A673 (cell line): ENCODE results near the gene YTHDC1. TPM values are rescaled to one million over a fixed set of nuclear protein-coding genes. Genes with fewer than 3 reads are reported as not detected.
A peak's percentile ranks its signal among the peaks of the same experiment; 100 is the strongest.

ENCODE experiments used
- BruUV-seq: library from RNA; stranded (reverse); fragments of 400-500 nt; replicated peaks from 2 replicates; lab custom pipeline; 2021; lab: Mats Ljungman, UMichigan
- CTCF ChIA-PET: fragments of 300-600 bp; sonication (Branson Sonifier 250); formaldehyde crosslinking; loops from one replicate; lab custom pipeline; 2022; ENCODE audit warnings: antibody characterized with exemption; lab: Charles Lee
- POLR2A ChIA-PET: fragments of 300-600 bp; sonication (Branson Sonifier 250); formaldehyde crosslinking; loops from one replicate; lab custom pipeline; 2022; ENCODE audit warnings: antibody characterized with exemption; ENCODE audit not compliant: low non-redundant PET; lab: Charles Lee
- DNase-seq: peaks from one replicate; pipeline ENCODE4 v3.0.0-alpha.2; 2015; ENCODE audit warnings: low spot score
- H3K27ac ChIP-seq: fragments of 200-600 bp; sonication (generic); 2 replicates; pipeline ENCODE4 v1.5.1; 2016; ENCODE audit warnings: mixed run types, low read depth, mild to moderate bottlenecking, mixed read lengths, antibody characterized with exemption, low read length; ENCODE audit not compliant: poor library complexity, severe bottlenecking
- H3K27me3 ChIP-seq: fragments of 200-600 bp; sonication (generic); replicated peaks from 2 replicates; pipeline ENCODE4 v1.6.1; 2017; ENCODE audit warnings: mixed run types, low read depth, mild to moderate bottlenecking, mixed read lengths, antibody characterized with exemption, low read length; ENCODE audit not compliant: insufficient read depth, poor library complexity
- H3K36me3 ChIP-seq: fragments of 200-600 bp; sonication (generic); 2 replicates; pipeline ENCODE4 v1.6.1; 2016; ENCODE audit warnings: mixed run types, mild to moderate bottlenecking, mixed read lengths, antibody characterized with exemption, low read length; ENCODE audit not compliant: insufficient read depth, poor library complexity, severe bottlenecking
- H3K4me1 ChIP-seq: fragments of 200-600 bp; sonication (generic); 2 replicates; pipeline ENCODE4 v1.6.1; 2017; ENCODE audit warnings: mixed run types, mild to moderate bottlenecking, mixed read lengths, antibody characterized with exemption, low read length; ENCODE audit not compliant: insufficient read depth, poor library complexity, severe bottlenecking
- H3K4me3 ChIP-seq: fragments of 200-600 bp; sonication (generic); 2 replicates; pipeline ENCODE4 v1.5.1; 2016; ENCODE audit warnings: low read depth, mixed run types, mild to moderate bottlenecking, mixed read lengths, low read length; ENCODE audit not compliant: poor library complexity, severe bottlenecking
- H3K9me3 ChIP-seq: fragments of 200-600 bp; sonication (generic); 2 replicates; pipeline ENCODE4 v1.6.1; 2016; ENCODE audit warnings: mixed run types, low read depth, mild to moderate bottlenecking, mixed read lengths, antibody characterized with exemption, low read length; ENCODE audit not compliant: poor library complexity, severe bottlenecking
- CTCF ChIP-seq: fragments of 300-800, 200-600 bp; sonication (generic); conservative IDR thresholded peaks from 2 replicates; pipeline ENCODE4 v1.5.1; 2017; ENCODE audit warnings: low read depth, mild to moderate bottlenecking, antibody characterized with exemption, low read length, moderate library complexity, mixed read lengths
- EZH2 ChIP-seq: fragments of 200-600 bp; sonication (generic); IDR thresholded peaks from 2 replicates; pipeline ENCODE4 v1.6.1; 2017; ENCODE audit warnings: borderline replicate concordance, low read depth, mild to moderate bottlenecking, mixed read lengths, antibody characterized with exemption, low read length; ENCODE audit not compliant: poor library complexity, severe bottlenecking
- intact Hi-C: fragments of 100-400 bp; cut with micrococcal nuclease; formaldehyde crosslinking; loops from one replicate; pipeline ENCODE4 v1.10.0; 2022; ENCODE audit not compliant: unreplicated experiment
- total RNA-seq: library from RNA; stranded (reverse); gene quantifications from 2 replicates; pipeline ENCODE4 v1.2.3, GENCODE V29; 2021

YTHDC1 gene
- total RNA-seq, 1 experiment from 2014 or later = 45.3 TPM

GRCh38 chr4:68375667-68376559 is 26.0 kb upstream of the YTHDC1 start:
- ChIA-PET POLR2A (no interaction called here), CTCF (interaction anchor here (0.8 kb wide), 1 partner anchor 104 kb away, joined by 3 read pairs; no protein-coding TSS in a partner anchor)
- no peaks in the 10 kb centered on the region for H3K36me3 ChIP-seq
- peak overlapping the region; percentile 21 for H3K4me3 ChIP-seq
- TF ChIP-seq CTCF (peak; percentile 62), EZH2 (no peak)
- H3K27me3 ChIP-seq = no peaks in the 10 kb centered on the region
- DNase-seq = peak; percentile 51
- BruUV-seq = no TSS peak
- intact Hi-C loops = loop anchor here (2.0 kb wide), 1 partner anchor 103 kb away; no protein-coding TSS in a partner anchor
- H3K9me3 ChIP-seq = no peaks in the 10 kb centered on the region
- H3K27ac ChIP-seq = no peak overlapping the region
- no peaks in the 10 kb centered on the region for H3K4me1 ChIP-seq

GRCh38 chr4:68373513-68373912 is 23.6 kb upstream of the YTHDC1 start:
- intact Hi-C loops = no loop called here
- no peak overlapping the region for H3K27ac ChIP-seq
- no peaks in the 10 kb centered on the region for H3K27me3 ChIP-seq
- POLR2A ChIA-PET = no interaction called here
- H3K4me1 ChIP-seq = no peaks in the 10 kb centered on the region
- TF ChIP-seq CTCF (no peak), EZH2 (no peak)
- no peaks in the 10 kb centered on the region for H3K9me3 ChIP-seq
- CTCF ChIA-PET = no interaction called here
- peak; percentile 62 for DNase-seq
- H3K4me3 ChIP-seq = no peak overlapping the region
- no TSS peak for BruUV-seq
- no peaks in the 10 kb centered on the region for H3K36me3 ChIP-seq

- no peak overlapping the region for H3K4me3 ChIP-seq
- intact Hi-C loops = no loop called here
- ChIA-PET CTCF (no interaction called here), POLR2A (no interaction called here)
- no peak for DNase-seq
- H3K27ac ChIP-seq = no peak overlapping the region
- no TSS peak for BruUV-seq
- no peaks in the 10 kb centered on the region for H3K9me3 ChIP-seq
- TF ChIP-seq EZH2 = no peak
- TF ChIP-seq CTCF = no peak
- no peaks in the 10 kb centered on the region for H3K4me1 ChIP-seq
- no peaks in the 10 kb centered on the region for H3K27me3 ChIP-seq
- H3K36me3 ChIP-seq = no peaks in the 10 kb centered on the region
These were observed 22.7 kb upstream of the YTHDC1 start for GRCh38 chr4:68372588-68372987.
